Ovary (tissue), 3 donors: ENCODE data around the gene EPHA7.

Experiments used
- CTCF ChIP-seq, 3 donors: fragments of 450-650 bp in 2 of 3; fragments of 200-600 bp in 1 of 3; IDR thresholded peaks; one replicate each; pipeline versions ENCODE4 v1.5.1 to v1.8.0; 2016 to 2022; ENCODE audit warnings: antibody characterized with exemption in 3 of 3, mild to moderate bottlenecking in 1 of 3
- EP300 ChIP-seq: sonication (generic); formaldehyde crosslinking; IDR thresholded peaks from one replicate; pipeline ENCODE4 v1.6.1; 2017; ENCODE audit warnings: antibody characterized with exemption
- POLR2A ChIP-seq: fragments of 450-650 bp; IDR thresholded peaks from one replicate; pipeline ENCODE4 v1.6.1; 2017; ENCODE audit warnings: antibody characterized with exemption, mild to moderate bottlenecking, moderate library complexity
- donor health status: DM: no; HTN: no; CAD: no.

GRCh38 chr6:93300661-93301060 lies 118.7 kb downstream of the EPHA7 start:
- no peak for TF ChIP-seq CTCF (IDR thresholded peaks at IDR 0.05)
- no peak for TF ChIP-seq POLR2A
- TF ChIP-seq EP300 = no peak
